Stimulated activated CD4-positive, alpha-beta T cell treated with anti-CD3 and anti-CD28 coated beads, Interleukin-15, amount 100 ng/mL, for 48 hours (primary cell): ENCODE results near the gene CHMP1B.
"Not testable (repeated sequence)": the region's sequence is repeated elsewhere in the genome, so short reads cannot be mapped to it uniquely, and the experiment has no call there.

Experiments
- DNase-seq, 2 donors: peaks; one replicate each; pipeline ENCODE4 v3.0.0-alpha.2; 2020; ENCODE audit warnings: low read depth in 2 of 2

CHMP1B gene

DNA sequence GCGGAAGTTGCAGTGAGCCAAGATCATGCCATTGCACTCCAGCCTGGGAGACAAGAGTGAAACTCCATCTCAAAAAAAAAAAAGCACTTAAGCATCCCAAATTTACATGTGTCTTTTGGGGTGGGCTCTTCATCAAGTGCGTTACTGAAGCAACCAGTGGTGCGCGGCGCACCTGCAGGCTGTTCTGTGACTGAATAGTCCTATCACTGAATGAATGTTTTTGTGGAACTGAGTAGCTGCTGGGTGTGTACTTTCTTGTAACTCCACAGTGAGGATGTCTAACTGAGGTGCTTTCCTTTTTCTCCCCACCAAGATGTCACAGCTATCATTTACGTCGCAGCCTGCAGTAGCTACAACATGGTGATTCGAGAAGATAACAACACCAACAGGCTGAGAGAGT lies 17.0 kb downstream of the CHMP1B start:
- no peak for DNase-seq

DNA sequence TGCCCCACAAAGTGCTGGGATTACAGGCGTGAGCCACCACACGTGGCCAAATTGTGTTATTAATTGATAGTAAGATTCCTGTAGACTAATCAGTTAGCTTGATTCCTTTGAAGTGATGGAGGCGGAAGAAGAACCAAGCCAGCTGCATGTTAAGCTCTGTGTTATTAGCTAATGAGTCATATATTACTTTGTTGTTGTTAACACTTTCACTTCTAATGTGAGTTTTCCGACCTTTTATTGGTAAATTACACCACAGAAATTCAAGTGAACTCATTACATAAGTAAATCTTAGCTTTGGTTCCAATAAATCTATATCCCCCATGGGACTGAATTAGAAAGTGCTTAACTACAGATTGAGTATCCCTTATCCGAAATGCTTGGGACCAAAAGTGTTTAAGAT lies 20.3 kb downstream of the CHMP1B start:
- no peak for DNase-seq

DNA sequence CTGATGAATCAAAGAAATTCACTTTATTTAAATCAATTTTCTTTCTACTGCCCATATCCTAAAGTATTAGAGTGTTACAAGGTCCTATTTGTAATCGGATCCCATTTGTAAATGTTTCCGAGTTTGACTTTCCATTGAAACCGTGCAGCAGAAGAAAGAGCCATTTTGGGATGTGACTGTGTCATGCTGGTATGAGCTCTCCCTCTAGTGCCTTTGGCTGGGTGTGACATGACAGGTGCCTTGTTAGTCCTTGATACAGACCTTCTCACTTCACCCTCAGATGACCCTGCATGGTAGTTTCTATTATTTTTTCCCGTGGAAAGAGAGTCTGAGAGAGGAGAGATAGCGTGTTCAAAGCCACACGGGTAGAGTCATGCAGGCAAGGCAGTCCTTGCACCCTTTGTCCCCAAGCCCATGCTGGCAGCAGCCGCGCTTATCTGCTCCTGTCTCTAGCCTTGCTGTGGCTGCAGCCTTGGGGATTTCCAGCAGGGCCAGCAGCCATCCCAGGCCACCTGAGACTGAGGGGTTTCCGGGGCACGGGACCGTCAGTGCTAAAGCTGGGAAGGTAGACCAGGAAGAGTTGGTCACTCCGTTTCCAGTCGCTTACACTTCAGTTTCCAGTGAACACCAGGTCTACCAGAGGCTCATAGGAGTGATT lies 21.4 kb downstream of the CHMP1B start:
- DNase-seq: no peak

DNA sequence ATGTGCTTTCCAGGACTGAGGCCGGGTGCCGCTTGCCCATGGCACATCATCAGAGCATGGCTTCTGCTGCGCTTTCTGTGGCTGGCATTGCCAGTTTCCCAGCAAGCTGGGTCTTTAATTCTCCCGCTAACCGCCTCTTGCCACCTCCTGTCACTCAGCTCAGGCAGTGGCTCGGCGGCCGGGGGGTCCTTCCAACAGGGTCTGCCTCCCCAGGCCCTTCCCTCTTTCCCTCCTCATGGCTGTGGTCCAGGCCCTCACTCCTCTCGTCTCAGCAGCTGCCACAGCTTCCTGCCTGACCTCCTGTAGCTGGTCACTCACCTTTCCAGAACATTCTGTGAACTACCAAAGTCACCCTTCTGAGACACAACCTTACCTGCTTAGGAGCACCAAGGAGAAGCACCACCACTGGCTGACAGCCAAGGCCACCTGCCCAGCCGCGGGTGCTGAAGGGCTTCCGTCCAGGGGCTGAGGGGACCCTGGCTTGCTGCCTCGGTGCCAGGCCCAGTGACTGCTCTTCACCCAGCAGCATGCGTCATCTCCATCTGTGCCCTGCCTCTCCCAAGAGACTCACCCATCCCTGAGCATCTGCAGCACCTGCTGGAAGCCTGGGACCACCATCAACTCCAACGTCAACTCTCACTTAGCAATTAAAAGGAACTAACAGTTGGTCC lies 22.6 kb downstream of the CHMP1B start:
- DNase-seq: no peak

DNA sequence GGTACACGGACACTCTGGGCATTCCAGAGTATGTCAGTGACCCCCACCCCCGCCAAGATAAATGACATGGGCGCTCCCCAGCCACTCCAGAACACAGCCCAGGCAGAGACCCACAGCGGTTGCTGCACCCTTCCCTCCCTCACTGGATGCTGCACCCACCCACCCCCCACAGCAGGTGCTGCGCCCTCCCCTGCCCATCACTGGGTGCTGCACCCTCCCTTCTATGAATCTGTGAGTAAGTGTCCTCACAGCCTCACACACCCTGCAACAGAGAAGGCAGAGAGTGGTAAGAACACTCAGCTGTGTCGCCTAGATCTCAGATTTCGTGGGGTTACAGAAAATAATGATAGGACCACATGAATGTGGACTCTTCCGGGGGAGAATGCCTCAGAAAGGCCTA lies 23.5 kb downstream of the CHMP1B start:
- no peak for DNase-seq

DNA sequence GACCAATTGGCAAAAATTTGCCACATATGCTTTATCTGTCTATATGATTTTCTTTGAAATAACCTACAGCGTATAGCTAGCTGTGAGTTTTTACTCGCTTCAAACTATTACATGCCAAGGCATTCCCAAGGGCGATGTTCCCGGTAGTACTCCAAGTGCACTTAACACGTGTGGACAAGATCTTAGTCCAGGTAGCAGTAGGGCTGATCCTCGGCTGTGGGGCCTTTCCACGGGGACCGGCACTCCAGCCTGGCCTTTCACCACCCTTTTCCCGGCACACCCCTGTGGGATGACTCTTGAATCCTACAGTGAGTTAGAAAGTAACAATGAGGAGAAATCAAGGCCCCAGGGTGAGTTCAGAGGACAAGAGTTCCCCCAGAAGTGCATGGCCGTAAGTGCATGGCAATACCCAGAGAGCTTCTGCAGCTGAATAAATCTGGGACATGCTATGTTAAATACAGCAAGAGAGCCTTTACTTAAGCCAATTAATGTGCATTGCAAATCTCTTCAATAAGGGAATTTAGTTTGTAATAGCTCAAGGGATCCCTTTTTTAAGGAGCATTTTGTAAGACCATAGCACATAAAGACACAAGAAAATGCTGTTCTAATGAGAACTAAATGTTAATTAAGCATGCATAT lies 26.4 kb downstream of the CHMP1B start:
- no peak for DNase-seq

DNA sequence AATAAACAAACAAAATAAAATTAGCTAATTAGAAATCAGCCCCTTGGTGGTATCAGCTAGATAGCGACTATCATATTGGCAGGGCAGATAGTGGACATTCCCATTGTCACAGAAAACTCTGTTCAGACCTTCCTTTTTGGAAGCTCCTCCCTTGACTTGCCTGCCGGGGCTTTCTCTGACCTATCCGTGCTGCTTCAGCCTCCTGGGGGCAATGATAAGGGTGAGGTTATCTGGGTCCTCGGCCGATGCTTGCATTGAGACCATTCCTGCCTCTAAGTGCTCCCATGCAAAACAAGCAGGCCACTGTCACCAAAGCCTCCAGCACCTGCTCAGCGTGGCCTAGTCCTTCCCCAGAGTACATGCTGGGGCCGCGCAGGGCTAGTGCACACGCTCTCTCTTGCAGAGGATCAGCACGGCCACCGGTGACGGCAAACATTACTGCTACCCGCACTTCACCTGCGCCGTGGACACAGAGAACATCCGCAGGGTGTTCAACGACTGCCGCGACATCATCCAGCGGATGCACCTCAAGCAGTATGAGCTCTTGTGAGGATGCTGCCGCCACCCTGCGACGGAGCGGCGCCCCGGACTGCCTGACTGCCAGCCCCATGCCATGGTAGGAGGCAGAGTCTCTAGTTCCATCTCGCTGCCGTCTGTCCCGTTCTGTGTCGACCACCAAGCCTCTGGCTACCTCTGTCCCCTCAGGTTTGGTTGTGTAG lies 29.5 kb downstream of the CHMP1B start:
- no peak for DNase-seq

DNA sequence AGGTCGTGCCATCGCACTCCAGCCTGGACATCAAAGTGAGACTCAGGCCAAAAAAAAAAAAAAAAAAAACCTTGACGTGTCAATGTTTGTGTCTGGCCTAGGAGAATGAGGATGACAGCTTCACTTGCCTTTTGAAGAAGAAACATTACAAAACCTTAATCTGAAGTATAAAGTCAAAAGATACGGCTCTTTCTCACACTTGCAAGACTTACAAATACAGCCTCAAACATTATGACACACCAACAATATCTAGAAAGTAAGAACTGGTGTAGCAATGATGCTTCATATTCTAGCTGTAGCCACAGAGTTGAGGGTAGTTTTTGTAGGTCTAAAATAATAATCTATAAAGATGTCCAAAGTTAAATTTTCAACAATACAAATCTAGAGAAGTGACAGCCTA lies 31.4 kb downstream of the CHMP1B start:
- DNase-seq: no peak

DNA sequence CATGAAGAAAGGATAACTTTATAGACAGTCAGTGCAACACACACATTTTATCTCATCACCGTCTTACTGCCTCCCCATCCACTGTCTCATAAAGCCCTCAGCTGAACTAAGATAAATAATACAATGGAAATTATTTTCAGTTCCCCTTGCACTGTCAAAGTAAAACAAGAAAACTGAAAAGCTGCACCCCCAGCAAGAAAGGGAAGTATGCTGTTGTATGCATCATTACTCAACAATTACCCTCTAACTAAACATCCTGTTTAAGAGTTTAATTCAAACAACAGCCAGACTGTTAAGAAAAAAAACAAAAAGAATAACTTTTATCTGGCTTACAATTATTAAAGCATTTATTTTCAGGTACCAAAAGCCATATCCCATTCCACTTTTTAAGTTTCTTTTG lies 31.9 kb downstream of the CHMP1B start:
- DNase-seq: no peak

DNA sequence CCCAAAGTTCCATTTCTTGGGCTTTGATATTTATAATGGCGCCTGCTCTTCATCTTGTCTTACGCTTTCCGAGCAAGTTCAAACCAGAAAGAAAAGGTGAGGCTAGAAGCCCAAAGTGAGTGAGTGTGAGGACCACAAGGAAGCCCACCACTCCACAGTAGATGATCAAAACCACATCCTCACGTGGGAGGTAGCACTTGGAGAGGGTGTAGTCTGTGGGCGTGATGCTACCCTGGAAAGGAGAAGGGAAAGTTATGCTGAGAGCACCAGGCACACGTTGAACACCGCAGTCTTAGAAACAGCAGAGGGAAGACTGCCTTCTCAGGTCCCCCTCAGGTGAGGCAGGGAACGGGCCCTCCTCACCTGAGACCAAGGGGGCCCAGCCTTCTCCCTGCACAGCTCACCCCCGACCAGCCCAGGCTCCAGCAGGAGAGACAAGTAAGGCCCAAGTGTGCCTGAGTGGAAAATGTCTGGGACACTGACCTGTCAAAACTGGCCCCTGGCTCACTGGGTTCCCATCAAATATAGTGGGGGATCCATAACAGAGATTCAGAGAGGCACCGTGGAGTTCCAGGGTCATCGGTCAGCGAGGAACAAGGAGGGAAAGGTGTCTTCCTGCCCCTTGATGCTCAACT lies 33.3 kb downstream of the CHMP1B start:
- DNase-seq: no peak

DNA sequence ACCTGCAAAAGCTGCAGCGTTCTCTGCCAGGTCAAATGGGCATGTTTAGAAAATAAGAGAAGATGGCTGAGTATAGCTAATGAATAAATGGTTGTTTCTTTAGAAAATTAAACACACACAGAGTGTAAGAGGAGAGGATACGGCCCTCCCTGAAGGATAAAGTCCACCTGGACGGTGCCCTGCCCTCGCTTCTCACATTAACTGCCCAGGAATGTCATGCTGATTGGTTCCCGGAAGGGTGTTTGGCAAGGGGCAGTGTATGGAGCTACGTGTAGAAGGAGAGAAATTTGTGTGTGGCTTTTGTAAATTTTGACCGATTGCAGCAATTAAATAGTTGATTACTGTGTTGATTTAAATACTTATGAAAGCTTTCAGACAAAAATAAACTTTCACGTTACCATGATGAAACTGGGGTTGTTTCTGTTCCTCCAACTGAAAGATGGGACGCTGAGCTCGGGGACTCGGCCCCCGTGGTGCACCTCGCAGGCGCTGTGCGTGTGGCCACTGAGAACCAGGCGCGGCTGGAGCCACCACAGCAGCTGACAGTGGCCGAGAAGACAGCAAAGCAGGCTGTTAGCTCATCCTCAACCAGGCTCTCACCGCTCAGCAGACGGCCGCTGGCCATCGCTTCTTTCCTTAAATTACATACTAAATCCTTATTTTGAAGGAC lies 34.2 kb downstream of the CHMP1B start:
- DNase-seq: no peak

DNA sequence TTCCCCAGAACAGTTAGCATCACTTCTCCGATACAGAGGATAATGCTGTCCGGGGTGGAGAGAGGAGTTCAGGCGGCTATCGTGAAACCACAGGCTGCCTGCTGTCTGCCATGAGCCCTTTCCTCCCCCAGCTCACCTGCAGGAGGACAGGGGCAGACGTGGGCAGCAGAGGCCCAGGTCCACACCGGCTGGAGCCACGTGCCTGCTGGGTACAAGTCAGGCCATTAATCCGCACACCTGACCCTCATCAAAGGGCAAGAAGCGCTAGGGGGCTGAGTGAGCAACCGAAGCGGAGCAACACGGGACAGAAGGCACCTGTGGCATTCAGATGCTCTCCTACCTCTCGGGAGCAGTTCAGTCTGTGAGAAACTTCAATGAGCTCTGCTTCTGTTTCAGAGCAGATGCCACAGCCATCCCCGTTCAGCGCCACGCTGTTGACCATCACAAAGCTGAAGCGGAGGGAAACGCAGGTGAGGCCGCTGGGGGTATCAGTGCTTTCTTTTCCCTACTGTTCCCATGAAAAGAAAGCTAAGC lies 35.4 kb downstream of the CHMP1B start:
- no peak for DNase-seq

DNA sequence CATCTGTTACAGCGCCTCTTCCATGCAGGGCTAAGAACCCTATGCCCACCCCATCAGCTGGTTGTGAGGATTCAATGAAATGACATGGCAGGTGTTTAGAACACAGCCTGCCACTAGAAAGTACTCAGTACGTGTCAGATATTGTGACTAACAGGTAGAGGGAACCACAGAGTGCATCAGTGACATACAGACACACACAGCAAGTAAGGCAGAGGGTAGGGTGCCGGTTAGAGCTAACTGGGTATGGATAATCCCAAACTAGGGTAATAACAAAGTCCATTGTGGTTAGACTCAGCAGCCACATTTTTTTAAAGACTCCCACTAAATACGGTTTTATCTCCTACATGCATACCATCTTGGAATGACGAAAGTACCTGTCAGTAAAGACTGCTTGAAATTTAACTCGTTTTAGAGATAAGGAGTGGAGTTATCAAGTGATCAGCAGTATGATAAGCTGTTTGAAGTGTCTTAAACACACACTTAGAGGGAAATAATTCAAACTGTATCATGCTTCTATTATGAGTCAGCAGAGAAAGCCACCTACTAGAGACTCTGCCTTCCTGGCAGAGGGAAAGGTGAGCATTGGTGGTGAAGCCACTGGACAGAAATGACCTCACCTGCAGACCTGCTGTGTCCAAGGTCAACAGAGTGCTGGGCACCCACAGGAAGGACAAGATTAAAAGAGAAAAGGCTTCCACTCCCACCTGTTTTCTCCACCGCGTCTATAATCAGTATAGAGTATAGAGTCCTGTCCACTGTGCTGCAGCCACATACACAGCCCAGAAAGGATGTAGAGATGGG lies 36.3 kb downstream of the CHMP1B start:
- DNase-seq: no peak

DNA sequence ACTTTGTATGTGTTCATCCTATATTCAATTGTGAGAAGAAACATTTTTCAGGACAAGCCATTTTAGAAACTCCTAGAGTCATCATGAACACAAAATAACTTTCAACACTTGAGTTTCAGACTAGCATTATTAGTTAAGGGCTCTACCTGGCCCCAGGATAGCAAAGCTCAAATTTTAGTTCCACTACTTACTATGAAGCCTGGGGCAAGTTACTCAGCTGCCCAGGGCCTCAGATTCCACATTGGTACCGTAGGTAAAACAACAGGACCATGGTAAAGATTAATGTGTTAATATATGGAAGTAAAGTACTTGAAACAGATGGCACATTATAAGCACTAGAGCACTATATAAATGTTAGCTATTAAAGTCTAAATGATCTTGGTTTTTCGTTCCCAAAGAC lies 37.5 kb downstream of the CHMP1B start:
- no peak for DNase-seq

DNA sequence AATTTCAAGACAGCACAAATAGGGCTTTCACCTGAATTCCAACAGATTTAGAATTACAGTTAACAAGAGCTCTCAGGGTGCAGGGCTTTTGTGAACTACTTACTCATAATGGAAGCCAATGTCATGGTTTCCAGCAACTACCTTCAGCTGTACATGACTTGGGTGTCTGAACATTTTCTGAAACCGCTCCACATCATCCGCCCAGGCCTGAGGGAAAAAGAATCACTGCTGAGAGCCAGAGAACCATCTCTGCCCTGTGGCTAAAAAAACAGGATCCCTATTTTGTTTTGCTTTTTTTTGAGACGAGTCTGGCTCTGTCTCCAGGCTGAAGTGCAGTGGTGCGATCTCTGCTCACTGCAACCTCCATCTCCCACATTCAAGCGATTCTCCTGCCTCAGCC lies 38.1 kb downstream of the CHMP1B start:
- DNase-seq: no peak

DNA sequence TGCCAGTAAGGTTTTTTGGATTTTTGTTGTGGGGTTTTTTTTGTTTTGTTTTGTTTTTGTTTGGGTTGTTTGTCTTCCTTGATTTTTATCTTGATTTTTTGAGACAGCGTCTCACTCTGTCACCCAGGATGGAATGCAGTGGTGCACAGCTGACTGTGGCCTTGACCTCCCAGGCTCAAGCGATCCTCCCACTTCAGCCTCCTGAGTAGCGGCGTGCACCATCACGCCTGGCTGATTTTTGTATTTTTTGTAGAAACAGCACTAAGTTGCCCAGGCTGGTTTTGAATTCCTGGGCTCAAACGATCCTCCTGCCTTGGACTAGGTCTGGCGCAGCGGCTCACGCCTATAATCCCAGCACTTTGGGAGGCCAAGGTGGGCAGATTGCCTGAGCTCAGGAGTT lies 40.5 kb downstream of the CHMP1B start:
- DNase-seq: no peak

DNA sequence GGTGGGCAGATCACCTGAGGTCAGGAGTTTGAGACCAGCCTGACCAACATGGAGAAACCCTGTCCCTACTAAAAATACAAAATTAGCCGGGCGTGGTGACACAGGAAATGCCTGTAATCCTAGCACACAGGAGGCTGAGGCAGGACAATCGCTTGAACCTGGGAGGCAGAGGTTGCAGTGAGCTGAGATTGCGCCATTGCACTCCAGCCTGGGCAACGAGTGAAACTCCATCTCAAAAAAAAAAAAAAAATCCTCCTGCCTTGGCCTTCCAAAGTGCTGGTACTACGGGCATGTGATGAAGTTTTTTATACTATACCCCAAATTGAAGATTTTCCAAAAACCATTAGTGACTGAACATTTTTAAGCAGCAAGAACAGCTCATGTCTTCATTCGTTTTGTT lies 41.2 kb downstream of the CHMP1B start:
- not testable (repeated sequence) for DNase-seq

DNA sequence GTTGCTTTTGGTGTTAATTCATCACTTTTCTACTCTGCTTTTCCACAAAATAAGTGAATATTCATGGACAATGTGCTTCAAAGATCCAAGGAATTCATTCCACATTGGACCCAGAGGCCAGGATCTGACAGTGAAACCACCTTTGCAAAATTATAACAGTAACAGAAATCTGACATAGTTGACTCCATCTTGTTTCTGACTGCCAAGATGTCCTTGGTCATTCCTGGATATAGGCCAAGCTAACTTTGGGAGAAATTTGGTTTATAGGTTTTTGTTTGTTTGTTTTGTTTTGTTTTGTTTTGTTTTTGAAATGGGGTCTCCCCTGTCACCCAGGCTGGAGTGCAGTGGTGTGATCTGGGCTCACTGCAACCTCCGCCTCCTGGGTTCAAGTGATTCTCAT lies 46.6 kb downstream of the CHMP1B start:
- no peak for DNase-seq

DNA sequence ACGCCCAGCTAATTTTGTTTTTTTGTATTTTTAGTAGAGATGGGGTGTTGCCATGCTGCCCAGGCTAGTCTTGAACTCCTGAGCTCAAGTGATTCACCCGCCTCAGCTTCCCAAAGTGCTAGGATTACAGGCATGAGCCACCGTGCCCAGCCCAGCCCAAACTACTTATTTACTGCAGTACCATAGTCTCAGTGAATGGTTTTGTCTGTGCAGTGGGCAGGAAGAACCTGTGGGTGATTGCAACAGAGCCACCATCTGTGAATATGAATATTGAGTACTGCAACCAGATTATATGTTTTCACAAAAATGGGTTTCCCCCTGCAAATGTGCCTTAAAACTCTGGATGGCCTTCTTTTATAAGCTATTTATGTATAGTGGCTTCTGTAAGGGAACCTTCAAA lies 47.9 kb downstream of the CHMP1B start:
- no peak for DNase-seq

DNA sequence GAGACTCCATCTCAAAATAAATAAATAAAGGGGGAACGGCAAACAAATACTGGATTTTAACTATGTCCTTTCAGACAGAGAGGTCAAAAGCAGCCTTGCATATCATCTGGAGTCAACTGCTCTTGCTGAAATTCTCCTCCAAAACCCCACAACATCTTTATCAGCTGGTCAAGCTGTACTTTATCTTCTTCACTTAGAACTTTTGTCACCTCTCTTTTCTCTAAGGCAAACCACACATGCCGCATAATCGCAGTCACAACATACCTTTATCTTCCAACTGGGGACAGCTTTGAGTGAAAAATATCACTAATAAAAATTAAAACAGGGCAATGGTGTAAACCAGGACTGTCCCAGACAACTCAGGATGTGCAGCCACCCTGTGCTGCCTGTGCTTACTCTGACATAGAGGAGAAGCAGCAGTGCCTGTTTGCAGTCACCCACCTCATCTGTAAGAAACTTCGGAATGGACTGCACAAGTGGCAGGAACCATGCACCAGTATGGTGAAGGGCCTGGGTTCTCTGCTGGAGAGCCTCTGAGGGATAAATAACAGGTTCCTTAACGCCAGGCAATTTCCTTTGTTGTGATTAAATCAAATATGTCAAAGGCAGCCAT lies 50.7 kb downstream of the CHMP1B start:
- no peak for DNase-seq
